Measurements from ENCODE around the gene FEM1C. TPM values are rescaled to one million over a fixed set of nuclear protein-coding genes. Genes with fewer than 3 reads are reported as not detected.
A peak's percentile ranks its signal among the peaks of the same experiment; 100 is the strongest.

FEM1C gene
- total and polyA plus RNA-seq, 9 of the 15 experiments (the other 6 are each of a cell fraction or from before 2014, with no cell fraction given): 1.4 to 9.3 (median 4.3) TPM

GRCh38 chr5:115530426-115530825 is 14.1 kb downstream of the FEM1C start:
- intact Hi-C loops (cut with micrococcal nuclease) (no loop called here), in situ Hi-C loops (cut with MboI) (no loop called here)
- H4K20me1 ChIP-seq (replicated peaks; ENCODE audit: control insufficient read depth, insufficient read depth, low read length): no peaks in the 10 kb centered on the region
- no peak overlapping the region for H3K27ac ChIP-seq (ENCODE audit: extremely low read depth, low read depth, low read length)
- FAIRE-seq: peak; percentile 46
- H3K4me1 ChIP-seq (replicated peaks in 1 of 2; ENCODE audit: control insufficient read depth in 2 of 2, insufficient read depth in 2 of 2, low read length in 2 of 2): no peaks in the 10 kb centered on the region
- ChIA-PET POLR2A (no interaction called here), CTCF (ENCODE audit: low intra/inter-chr PET ratio) (interaction anchor here (0.7 kb wide), 1 partner anchor 10 kb away, joined by 4 read pairs; no protein-coding TSS in a partner anchor)
- H3K79me2 ChIP-seq (ENCODE audit: control insufficient read depth, insufficient read depth, low read length): peaks cover 80% of the 10 kb centered on the region
- no peak overlapping the region for H2AFZ ChIP-seq (ENCODE audit: low read depth, low read length)
- TF ChIP-seq BCLAF1 (IDR thresholded peaks at IDR 0.05; ENCODE audit: borderline replicate concordance in 1 of 2, control insufficient read depth in 1 of 2, low read depth in 2 of 2, low read length in 1 of 2) (no peak), NCOA4 (IDR thresholded peaks at IDR 0.05; ENCODE audit: partially characterized antibody) (no peak), ZNF224 (CRISPR knock-in tag; IDR thresholded peaks at IDR 0.05) (no peak), CXXC5 (CRISPR knock-in tag; IDR thresholded peaks at IDR 0.05) (no peak), HMBOX1 (IDR thresholded peaks at IDR 0.05) (no peak), ZNF717 (CRISPR knock-in tag; IDR thresholded peaks at IDR 0.05) (no peak), ILF3 (IDR thresholded peaks at IDR 0.05; ENCODE audit: borderline replicate concordance) (no peak), EHMT2 (IDR thresholded peaks at IDR 0.05) (no peak)
- TF ChIP-seq, protein P1, sequence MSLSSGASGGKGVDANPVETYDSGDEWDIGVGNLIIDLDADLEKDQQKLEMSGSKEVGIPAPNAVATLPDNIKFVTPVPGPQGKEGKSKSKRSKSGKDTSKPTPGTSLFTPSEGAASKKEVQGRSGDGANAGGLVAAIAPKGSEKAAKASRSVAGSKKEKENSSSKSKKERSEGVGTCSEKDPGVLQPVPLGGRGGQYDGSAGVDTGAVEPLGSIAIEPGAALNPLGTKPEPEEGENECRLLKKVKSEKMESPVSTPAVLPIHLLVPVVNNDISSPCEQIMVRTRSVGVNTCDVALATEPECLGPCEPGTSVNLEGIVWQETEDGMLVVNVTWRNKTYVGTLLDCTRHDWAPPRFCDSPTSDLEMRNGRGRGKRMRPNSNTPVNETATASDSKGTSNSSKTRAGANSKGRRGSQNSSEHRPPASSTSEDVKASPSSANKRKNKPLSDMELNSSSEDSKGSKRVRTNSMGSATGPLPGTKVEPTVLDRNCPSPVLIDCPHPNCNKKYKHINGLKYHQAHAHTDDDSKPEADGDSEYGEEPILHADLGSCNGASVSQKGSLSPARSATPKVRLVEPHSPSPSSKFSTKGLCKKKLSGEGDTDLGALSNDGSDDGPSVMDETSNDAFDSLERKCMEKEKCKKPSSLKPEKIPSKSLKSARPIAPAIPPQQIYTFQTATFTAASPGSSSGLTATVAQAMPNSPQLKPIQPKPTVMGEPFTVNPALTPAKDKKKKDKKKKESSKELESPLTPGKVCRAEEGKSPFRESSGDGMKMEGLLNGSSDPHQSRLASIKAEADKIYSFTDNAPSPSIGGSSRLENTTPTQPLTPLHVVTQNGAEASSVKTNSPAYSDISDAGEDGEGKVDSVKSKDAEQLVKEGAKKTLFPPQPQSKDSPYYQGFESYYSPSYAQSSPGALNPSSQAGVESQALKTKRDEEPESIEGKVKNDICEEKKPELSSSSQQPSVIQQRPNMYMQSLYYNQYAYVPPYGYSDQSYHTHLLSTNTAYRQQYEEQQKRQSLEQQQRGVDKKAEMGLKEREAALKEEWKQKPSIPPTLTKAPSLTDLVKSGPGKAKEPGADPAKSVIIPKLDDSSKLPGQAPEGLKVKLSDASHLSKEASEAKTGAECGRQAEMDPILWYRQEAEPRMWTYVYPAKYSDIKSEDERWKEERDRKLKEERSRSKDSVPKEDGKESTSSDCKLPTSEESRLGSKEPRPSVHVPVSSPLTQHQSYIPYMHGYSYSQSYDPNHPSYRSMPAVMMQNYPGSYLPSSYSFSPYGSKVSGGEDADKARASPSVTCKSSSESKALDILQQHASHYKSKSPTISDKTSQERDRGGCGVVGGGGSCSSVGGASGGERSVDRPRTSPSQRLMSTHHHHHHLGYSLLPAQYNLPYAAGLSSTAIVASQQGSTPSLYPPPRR (CRISPR knock-in tag; IDR thresholded peaks at IDR 0.05; ENCODE audit: borderline replicate concordance): no peak
- TF ChIP-seq, protein P2, sequence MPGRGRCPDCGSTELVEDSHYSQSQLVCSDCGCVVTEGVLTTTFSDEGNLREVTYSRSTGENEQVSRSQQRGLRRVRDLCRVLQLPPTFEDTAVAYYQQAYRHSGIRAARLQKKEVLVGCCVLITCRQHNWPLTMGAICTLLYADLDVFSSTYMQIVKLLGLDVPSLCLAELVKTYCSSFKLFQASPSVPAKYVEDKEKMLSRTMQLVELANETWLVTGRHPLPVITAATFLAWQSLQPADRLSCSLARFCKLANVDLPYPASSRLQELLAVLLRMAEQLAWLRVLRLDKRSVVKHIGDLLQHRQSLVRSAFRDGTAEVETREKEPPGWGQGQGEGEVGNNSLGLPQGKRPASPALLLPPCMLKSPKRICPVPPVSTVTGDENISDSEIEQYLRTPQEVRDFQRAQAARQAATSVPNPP (IDR thresholded peaks at IDR 0.05; ENCODE audit: borderline replicate concordance, insufficient read depth, insufficient read length): no peak
- H3K4me3 ChIP-seq: no peak overlapping the region
- H3K9me1 ChIP-seq (ENCODE audit: control insufficient read depth, insufficient read depth, low read length): no peaks in the 10 kb centered on the region
- no TSS peak for BruUV-seq (replicated peaks)
- WGBS (ENCODE audit: insufficient coverage, low coverage, missing lambda C conversion rate): 85% methylated on average over 3 of the region's 3 CpGs
- no peak overlapping the region for H3K4me2 ChIP-seq (ENCODE audit: insufficient read depth, low read length)
- peaks cover 19% of the 10 kb centered on the region for H3K36me3 ChIP-seq (ENCODE audit: control insufficient read depth, insufficient read depth, low read length)
- ATAC-seq: no peak
- no peak for DNase-seq (ENCODE audit: extremely low read depth in 1 of 4, low spot score in 3 of 4)
- no peak overlapping the region for H3K9ac ChIP-seq (ENCODE audit: insufficient read depth in 1 of 2, low read depth in 2 of 2, low read length in 2 of 2)
- no peaks in the 10 kb centered on the region for H3K9me3 ChIP-seq (replicated peaks; ENCODE audit: control insufficient read depth, insufficient read depth, low read depth, low read length)
- H3K27me3 ChIP-seq (ENCODE audit: control insufficient read depth in 2 of 2, insufficient read depth in 2 of 2, low read length in 2 of 2): no peaks in the 10 kb centered on the region
